Thyroid gland (tissue), 4 donors: Measurements from ENCODE around the gene ATXN7.

Experiments
- POLR2A ChIP-seq, 2 donors: fragments of 450-650 bp; IDR thresholded peaks; one replicate each; pipeline ENCODE4 v1.6.1; 2017; ENCODE audit warnings: antibody characterized with exemption in 2 of 2, mild to moderate bottlenecking in 2 of 2, moderate library complexity in 1 of 2
- TF ChIP-seq, protein P1 (sequence below), 6 experiments: fragments of 200-600 bp in 3 of 6; fragments of 450-650 bp in 3 of 6; sonication (generic) in 3 of 6; IDR thresholded peaks; one replicate each; pipeline ENCODE4 v1.5.1; 2016 to 2019; ENCODE audit warnings: antibody characterized with exemption in 6 of 6, mild to moderate bottlenecking in 2 of 6, inconsistent platforms in 1 of 6, moderate library complexity in 1 of 6

GRCh38 chr3:64046592-64046991 is 182.9 kb downstream of the ATXN7 start:
- TF ChIP-seq, protein P1, sequence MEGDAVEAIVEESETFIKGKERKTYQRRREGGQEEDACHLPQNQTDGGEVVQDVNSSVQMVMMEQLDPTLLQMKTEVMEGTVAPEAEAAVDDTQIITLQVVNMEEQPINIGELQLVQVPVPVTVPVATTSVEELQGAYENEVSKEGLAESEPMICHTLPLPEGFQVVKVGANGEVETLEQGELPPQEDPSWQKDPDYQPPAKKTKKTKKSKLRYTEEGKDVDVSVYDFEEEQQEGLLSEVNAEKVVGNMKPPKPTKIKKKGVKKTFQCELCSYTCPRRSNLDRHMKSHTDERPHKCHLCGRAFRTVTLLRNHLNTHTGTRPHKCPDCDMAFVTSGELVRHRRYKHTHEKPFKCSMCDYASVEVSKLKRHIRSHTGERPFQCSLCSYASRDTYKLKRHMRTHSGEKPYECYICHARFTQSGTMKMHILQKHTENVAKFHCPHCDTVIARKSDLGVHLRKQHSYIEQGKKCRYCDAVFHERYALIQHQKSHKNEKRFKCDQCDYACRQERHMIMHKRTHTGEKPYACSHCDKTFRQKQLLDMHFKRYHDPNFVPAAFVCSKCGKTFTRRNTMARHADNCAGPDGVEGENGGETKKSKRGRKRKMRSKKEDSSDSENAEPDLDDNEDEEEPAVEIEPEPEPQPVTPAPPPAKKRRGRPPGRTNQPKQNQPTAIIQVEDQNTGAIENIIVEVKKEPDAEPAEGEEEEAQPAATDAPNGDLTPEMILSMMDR (IDR thresholded peaks at IDR 0.05), result no peak
- peak in 1 of 2 donors; percentile 6 for TF ChIP-seq POLR2A (IDR thresholded peaks at IDR 0.05)
